Spleen (tissue), 7 donors: Measurements from ENCODE around the gene VSNL1.

ENCODE experiments used
- CTCF ChIP-seq, 11 experiments: fragments of 200-600 bp in 7 of 11; fragments of 450-650 bp in 4 of 11; sonication (generic) in 4 of 11; IDR thresholded peaks in 8 of 11; conservative IDR thresholded peaks in 3 of 11; 1 replicate in 7 of 11; 2 replicates in 4 of 11; pipeline versions ENCODE4 v1.4.0 to v1.8.0; 2016 to 2021; ENCODE audit warnings: antibody characterized with exemption in 11 of 11, inconsistent platforms in 4 of 11, mild to moderate bottlenecking in 1 of 11
- POLR2A ChIP-seq, 3 donors: fragments of 450-650 bp; IDR thresholded peaks; one replicate each; pipeline ENCODE4 v1.5.1; 2017; ENCODE audit warnings: antibody characterized with exemption in 3 of 3, mild to moderate bottlenecking in 1 of 3
- POLR2AphosphoS5 ChIP-seq, 3 donors: sonication (generic); formaldehyde crosslinking; IDR thresholded peaks; one replicate each; pipeline ENCODE4 v1.5.1; 2017; ENCODE audit warnings: antibody characterized with exemption in 3 of 3
- donor health status: DM: no; HTN: no; CAD: no; lungs with moderate emphysema.
- donor health status: DM: no; HTN: no; CAD: no.
- donor health status: DM: no; HTN: no; CAD: no.

- TF ChIP-seq CTCF (IDR thresholded peaks at IDR 0.05 in 8 of 11, conservative IDR thresholded peaks at IDR 0.05 in 3 of 11), result no peak
- no peak for TF ChIP-seq POLR2A (IDR thresholded peaks at IDR 0.05)
- TF ChIP-seq POLR2AphosphoS5 (IDR thresholded peaks at IDR 0.05), result no peak
Measured at GRCh38 chr2:17543131-17543660, 2.7 kb downstream of the VSNL1 start.
